T-cell (primary cell): Measurements from ENCODE around the gene PXMP4. TPM values are rescaled to one million over a fixed set of nuclear protein-coding genes. Genes with fewer than 3 reads are reported as not detected.
A peak's percentile ranks its signal among the peaks of the same experiment; 100 is the strongest.

ENCODE experiments used
- ATAC-seq, 4 experiments: fragments of 200-7000 bp in 3 of 4; fragments of 150-1000 bp in 1 of 4; cut with Tn5 transposase; replicated peaks in 1 of 4; 1 replicate in 3 of 4; 2 replicates in 1 of 4; pipeline ENCODE4 v1.10.0; 2021; ENCODE audit warnings: moderate library complexity in 3 of 4, mild to moderate bottlenecking in 2 of 4, moderate number of reproducible peaks in 1 of 4
- CTCF ChIA-PET, 2 donors: fragments of 300-600 bp; sonication (Branson Sonifier 250); formaldehyde crosslinking; loops; one replicate each; lab custom pipeline; 2022; ENCODE audit warnings: antibody characterized with exemption in 2 of 2; lab: Charles Lee
- POLR2A ChIA-PET, 2 donors: fragments of 300-600 bp; sonication (Branson Sonifier 250); formaldehyde crosslinking; loops; one replicate each; lab custom pipeline; 2022; ENCODE audit warnings: antibody characterized with exemption in 2 of 2; lab: Charles Lee
- DNase-seq, 35 experiments: peaks; one replicate each; pipeline versions ENCODE4 v3.0.0 to v3.0.0-alpha.2; 2013 to 2023
- H3K27ac ChIP-seq: one replicate; pipeline ENCODE4 v1.5.1; 2013; ENCODE audit warnings: low read length
- H3K27me3 ChIP-seq, 2 experiments: replicated peaks in 1 of 2; 1 replicate in 1 of 2; 2 replicates in 1 of 2; pipeline versions ENCODE4 v1.6.1 to v1.7.0; 2013; ENCODE audit warnings: low read length in 1 of 2, mixed read lengths in 1 of 2; ENCODE audit not compliant: control insufficient read depth in 2 of 2, insufficient read depth in 2 of 2; ENCODE audit errors: extremely low read depth in 1 of 2
- H3K36me3 ChIP-seq, 2 donors: 1 replicate in 1 of 2; 2 replicates in 1 of 2; pipeline versions ENCODE4 v1.6.1 to v1.7.0; 2013; ENCODE audit warnings: low read length in 1 of 2; ENCODE audit not compliant: control insufficient read depth in 2 of 2, insufficient read depth in 1 of 2; ENCODE audit errors: extremely low read depth in 1 of 2
- H3K4me1 ChIP-seq, 2 experiments: 1 replicate in 1 of 2; 2 replicates in 1 of 2; pipeline versions ENCODE4 v1.6.1 to v1.7.0; 2013; ENCODE audit warnings: low read length in 2 of 2, mixed read lengths in 1 of 2; ENCODE audit not compliant: insufficient read depth in 2 of 2, control insufficient read depth in 1 of 2; ENCODE audit errors: extremely low read depth in 1 of 2
- H3K4me3 ChIP-seq, 2 donors: 1 replicate in 1 of 2; 2 replicates in 1 of 2; pipeline versions ENCODE4 v1.5.1 to v1.7.0; 2013; ENCODE audit warnings: mild to moderate bottlenecking in 2 of 2, low read length in 1 of 2, moderate library complexity in 1 of 2; ENCODE audit not compliant: control insufficient read depth in 1 of 2; ENCODE audit errors: extremely low read depth in 1 of 2
- H3K9me3 ChIP-seq: 2 replicates; pipeline ENCODE4 v1.7.0; 2013
- H3K27ac Mint-ChIP-seq, 2 donors: one replicate each; pipeline ENCODE4 v1.8.0; 2020 to 2021; ENCODE audit warnings: mild to moderate bottlenecking in 2 of 2, mixed read lengths in 2 of 2
- H3K27me3 Mint-ChIP-seq, 2 donors: one replicate each; pipeline ENCODE4 v1.8.0; 2021 to 2022; ENCODE audit warnings: mixed read lengths in 2 of 2
- H3K36me3 Mint-ChIP-seq: one replicate; pipeline ENCODE4 v1.8.0; 2021; ENCODE audit warnings: mixed read lengths
- H3K4me1 Mint-ChIP-seq, 3 donors: one replicate each; pipeline ENCODE4 v1.8.0; 2020 to 2022; ENCODE audit warnings: mixed read lengths in 3 of 3, mild to moderate bottlenecking in 1 of 3
- H3K4me3 Mint-ChIP-seq, 3 donors: one replicate each; pipeline ENCODE4 v1.8.0; 2020 to 2022; ENCODE audit warnings: mild to moderate bottlenecking in 3 of 3, mixed read lengths in 3 of 3, moderate library complexity in 3 of 3
- H3K9me3 Mint-ChIP-seq, 3 donors: one replicate each; pipeline ENCODE4 v1.8.0; 2020 to 2022; ENCODE audit warnings: mixed read lengths in 3 of 3
- WGBS: methylation state at CpG from one replicate; pipeline ENCODE4 v1.1.5; 2013; ENCODE audit warnings: missing lambda C conversion rate; ENCODE audit not compliant: insufficient coverage; 5-methylcytosine and 5-hydroxymethylcytosine counted together
- total RNA-seq, 35 experiments: library from RNA in 6 of 35; stranded (reverse) in 6 of 35; fragments of 120-200 nt in 1 of 35; gene quantifications; one replicate each; pipeline versions ENCODE4 v1.2.1 to v1.2.4 and lab custom pipeline; 2013 to 2026

PXMP4 gene
- total RNA-seq, 5 donors from 2014 or later (not counting 1 experiment from before 2014, with no cell fraction given) = 6.1 to 15.4 (median 13.9) TPM

GRCh38 chr20:33677991-33678702, 42.0 kb downstream of the PXMP4 start:
- H3K4me3 ChIP-seq = no peak overlapping the region
- peak overlapping the region; percentile 39 for H3K27ac ChIP-seq
- H3K27me3 ChIP-seq = peaks cover 0 to 3% of the 10 kb centered on the region in 2 experiments
- peak overlapping the region in 1 of 3 donors; percentile 61 for H3K4me3 Mint-ChIP-seq
- ChIA-PET POLR2A (no interaction called here), CTCF (no interaction called here)
- over 99% methylated on average over 14 of the region's 15 CpGs for WGBS
- H3K27me3 Mint-ChIP-seq = no peaks in the 10 kb centered on the region
- DNase-seq = no peak
- H3K27ac Mint-ChIP-seq = peak overlapping the region; percentile 89 to 93
- H3K9me3 Mint-ChIP-seq = no peaks in the 10 kb centered on the region
- H3K4me1 ChIP-seq = peaks cover 25 to 56% of the 10 kb centered on the region in 2 experiments
- ATAC-seq = no peak
- H3K4me1 Mint-ChIP-seq = peaks cover 40 to 55% (median 49%) of the 10 kb centered on the region in 3 donors
- no peaks in the 10 kb centered on the region for H3K36me3 ChIP-seq
- H3K9me3 ChIP-seq = no peaks in the 10 kb centered on the region
- H3K36me3 Mint-ChIP-seq = no peaks in the 10 kb centered on the region

DNA sequence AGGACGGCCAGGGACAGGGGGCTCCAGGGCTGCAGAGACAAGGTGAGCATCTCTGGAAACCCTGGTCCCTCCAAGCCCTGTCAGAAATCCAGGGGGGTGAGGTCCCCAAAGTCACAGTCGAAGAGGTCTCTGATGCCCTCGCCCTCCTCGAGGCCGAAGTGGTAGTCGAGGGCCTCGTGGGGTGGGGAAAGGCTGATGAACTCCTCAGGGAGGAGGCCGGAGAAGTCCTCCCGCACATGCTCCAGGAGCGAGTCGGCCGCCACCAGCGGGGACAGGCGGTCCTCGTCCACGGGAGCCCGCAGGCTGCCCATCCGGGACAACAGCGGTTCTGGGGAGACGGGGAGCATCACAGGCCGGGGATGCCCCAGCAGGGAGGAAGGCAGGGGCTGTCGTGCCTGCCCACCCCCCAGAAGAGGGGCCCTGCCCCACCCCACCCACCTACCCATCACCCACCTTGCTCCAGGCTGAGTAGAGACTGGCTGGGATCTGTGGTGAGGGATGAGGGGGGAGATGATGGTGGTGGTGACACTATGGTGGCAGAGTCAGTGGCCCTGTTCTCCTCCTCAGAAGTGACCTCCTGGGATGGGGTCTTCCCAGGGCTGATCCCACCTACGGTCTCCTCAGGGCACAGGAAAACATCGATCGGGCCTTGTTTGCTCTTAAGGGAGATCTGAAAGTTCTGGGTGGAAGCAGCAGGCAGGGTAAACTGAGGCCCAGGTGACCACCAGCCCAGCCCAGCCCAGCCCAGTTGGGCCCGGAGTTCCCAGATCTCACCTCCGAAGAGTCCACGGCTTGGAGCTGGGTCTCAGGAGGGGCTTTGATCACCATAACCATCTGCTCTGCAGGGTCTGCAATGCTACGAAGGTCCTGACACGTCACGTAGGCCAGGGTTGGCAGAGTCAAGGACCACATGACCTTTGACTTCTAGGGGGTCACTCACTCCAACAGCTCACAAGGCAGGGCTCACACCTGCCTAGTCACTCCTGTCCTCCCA, 43.2 kb downstream of the PXMP4 start:
- Histone ChIP-seq H3K36me3 (no peaks in the 10 kb centered on the region), H3K27ac (no peak overlapping the region), H3K4me1 (peaks cover 25 to 62% of the 10 kb centered on the region in 2 experiments), H3K27me3 (peaks cover 0 to 3% of the 10 kb centered on the region in 2 experiments), H3K9me3 (no peaks in the 10 kb centered on the region), H3K4me3 (no peak overlapping the region)
- POLR2A ChIA-PET = no interaction called here
- Mint-ChIP-seq H3K36me3 (no peaks in the 10 kb centered on the region), H3K27me3 (no peaks in the 10 kb centered on the region), H3K9me3 (no peaks in the 10 kb centered on the region), H3K4me1 (peaks cover 45 to 58% (median 55%) of the 10 kb centered on the region in 3 donors), H3K27ac (peak overlapping the region; percentile 89 to 93), H3K4me3 (peak overlapping the region in 1 of 3 donors; percentile 17)
- DNase-seq (no peak), ATAC-seq (no peak)
- WGBS = 99% methylated on average over 27 of the region's 31 CpGs
- CTCF ChIA-PET = no interaction called here

DNA sequence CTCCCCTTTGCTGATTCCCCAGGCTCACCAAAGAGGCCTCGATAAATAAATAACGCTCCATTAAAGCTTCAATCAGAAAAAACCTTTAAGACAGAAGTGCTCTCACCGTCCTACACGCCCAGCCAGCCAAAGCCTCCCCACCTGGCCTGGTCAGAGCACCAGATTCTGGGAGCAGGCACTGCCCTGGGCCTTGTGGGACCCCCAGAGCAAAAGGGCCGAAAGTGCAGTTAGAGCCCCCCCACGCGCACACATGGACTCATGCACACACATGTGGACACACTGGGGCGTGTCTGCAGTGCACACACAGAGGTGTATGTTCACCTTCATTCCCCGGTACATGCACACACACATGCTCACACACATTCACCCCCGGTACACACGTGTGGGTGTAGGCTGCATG, 44.0 kb downstream of the PXMP4 start:
- Histone ChIP-seq H3K4me1 (peaks cover 22 to 60% of the 10 kb centered on the region in 2 experiments), H3K4me3 (no peak overlapping the region), H3K36me3 (no peaks in the 10 kb centered on the region), H3K9me3 (no peaks in the 10 kb centered on the region), H3K27me3 (peaks cover 0 to 3% of the 10 kb centered on the region in 2 experiments), H3K27ac (no peak overlapping the region)
- CTCF ChIA-PET = no interaction called here
- DNase-seq = no peak
- POLR2A ChIA-PET = no interaction called here
- Mint-ChIP-seq H3K9me3 (no peaks in the 10 kb centered on the region), H3K4me1 (peaks cover 42 to 55% (median 53%) of the 10 kb centered on the region in 3 donors), H3K4me3 (peak overlapping the region in 2 of 3 donors; percentile 17 to 24), H3K27ac (peak overlapping the region; percentile 43 to 52), H3K36me3 (no peaks in the 10 kb centered on the region), H3K27me3 (no peaks in the 10 kb centered on the region)
- ATAC-seq = no peak
- 98% methylated on average over 11 of the region's 11 CpGs for WGBS

GRCh38 chr20:33675136-33675959, 44.8 kb downstream of the PXMP4 start:
- Mint-ChIP-seq H3K27ac (peak overlapping the region; percentile 24 to 62), H3K9me3 (no peaks in the 10 kb centered on the region), H3K36me3 (no peaks in the 10 kb centered on the region), H3K27me3 (no peaks in the 10 kb centered on the region), H3K4me1 (peaks cover 42 to 50% (median 49%) of the 10 kb centered on the region in 3 donors), H3K4me3 (peak overlapping the region; percentile 53 to 84 (median 79))
- ChIA-PET POLR2A (no interaction called here), CTCF (no interaction called here)
- Histone ChIP-seq H3K4me3 (no peak overlapping the region), H3K27me3 (peaks cover 0 to 3% of the 10 kb centered on the region in 2 experiments), H3K9me3 (no peaks in the 10 kb centered on the region), H3K36me3 (no peaks in the 10 kb centered on the region), H3K4me1 (peaks cover 20 to 59% of the 10 kb centered on the region in 2 experiments), H3K27ac (no peak overlapping the region)
- no peak for DNase-seq
- 98% methylated on average over 5 of the region's 16 CpGs for WGBS
- ATAC-seq = no peak

DNA sequence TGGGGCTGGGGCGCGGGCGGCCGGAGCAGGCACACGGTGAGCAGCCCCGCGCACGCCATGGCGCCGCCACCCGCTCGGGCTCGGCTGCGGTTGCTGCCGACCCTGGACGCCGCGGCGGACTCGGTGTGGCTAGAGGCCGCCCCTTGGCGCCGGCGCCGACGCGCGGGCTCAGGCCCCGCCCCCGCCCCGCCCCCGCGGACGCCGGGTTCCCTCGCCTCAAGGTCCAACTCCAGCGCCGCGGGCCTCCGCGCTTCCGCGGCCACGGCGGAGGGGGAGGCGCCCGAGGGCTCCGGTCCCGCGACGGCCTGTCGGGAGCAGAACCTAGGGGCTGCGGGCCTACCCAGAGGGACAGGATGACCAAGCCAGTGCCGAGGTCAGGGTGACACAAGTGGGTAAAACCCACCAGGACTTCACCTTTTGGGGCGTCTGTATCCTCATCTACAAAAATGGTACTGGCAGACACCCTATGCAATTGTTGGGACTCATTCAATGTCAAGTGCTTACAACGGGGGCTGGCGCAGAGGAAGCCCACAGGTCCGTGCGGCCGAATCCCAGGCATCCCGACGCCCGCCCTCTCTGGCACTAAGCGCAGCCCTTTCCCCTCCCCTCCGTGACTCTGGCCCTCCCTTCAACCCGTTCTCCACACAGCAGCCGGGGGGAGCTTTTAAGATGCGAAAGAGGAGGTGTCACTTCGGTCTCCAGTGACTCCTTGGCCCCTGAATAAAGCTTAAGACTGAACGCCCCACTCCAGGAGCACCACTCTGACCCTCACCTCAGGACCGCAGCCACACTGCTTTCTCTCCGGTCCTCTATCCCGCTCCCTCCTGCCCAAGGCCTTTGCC, 45.6 kb downstream of the PXMP4 start, which contains the start of gene NECAB3:
Gene NECAB3, minus strand, starts transcription at position 135 of the 842 bp plus-strand sequence. Its CDS starts 76 bp downstream, at position 59.
- ChIA-PET POLR2A (no interaction called here), CTCF (interaction anchor here in 1 of 2 donors (0.5 kb wide), 1 partner anchor 174 kb away, joined by 4 read pairs; no protein-coding TSS in a partner anchor)
- H3K27me3 ChIP-seq = peaks cover 0 to 3% of the 10 kb centered on the region in 2 experiments
- no peaks in the 10 kb centered on the region for H3K36me3 Mint-ChIP-seq
- DNase-seq = peak in 19 of 35 experiments; percentile 16 to 73 (median 36)
- H3K4me1 Mint-ChIP-seq = peaks cover 37 to 46% (median 40%) of the 10 kb centered on the region in 3 donors
- H3K27ac ChIP-seq = no peak within 1 kb of the TSS
- no peaks in the 10 kb centered on the region for H3K27me3 Mint-ChIP-seq
- no peaks in the 10 kb centered on the region for H3K9me3 ChIP-seq
- H3K9me3 Mint-ChIP-seq = no peaks in the 10 kb centered on the region
- H3K36me3 ChIP-seq = no peaks in the 10 kb centered on the region
- peak; percentile 73 to 81 (median 78) for ATAC-seq
- peaks cover 15 to 51% of the 10 kb centered on the region in 2 experiments for H3K4me1 ChIP-seq
- H3K27ac Mint-ChIP-seq = peak within 1 kb of the TSS; percentile 62 to 80
- H3K4me3 Mint-ChIP-seq = peak within 1 kb of the TSS; percentile 80 to 88 (median 84)
- peak within 1 kb of the TSS; percentile 46 to 58 for H3K4me3 ChIP-seq
- WGBS = 11% methylated on average over 63 of the region's 73 CpGs
